Ovary (tissue), 3 donors: ENCODE results near the gene FAM187B.

Experiments used
- EP300 ChIP-seq: sonication (generic); formaldehyde crosslinking; IDR thresholded peaks from one replicate; pipeline ENCODE4 v1.6.1; 2017; ENCODE audit warnings: antibody characterized with exemption
- TF ChIP-seq, protein P1 (sequence below), 3 donors: fragments of 450-650 bp in 2 of 3; fragments of 200-600 bp in 1 of 3; IDR thresholded peaks; one replicate each; pipeline versions ENCODE4 v1.5.1 to v1.8.0; 2016 to 2022; ENCODE audit warnings: antibody characterized with exemption in 3 of 3, mild to moderate bottlenecking in 1 of 3
- donor health status: DM: no; HTN: no; CAD: no.

DNA sequence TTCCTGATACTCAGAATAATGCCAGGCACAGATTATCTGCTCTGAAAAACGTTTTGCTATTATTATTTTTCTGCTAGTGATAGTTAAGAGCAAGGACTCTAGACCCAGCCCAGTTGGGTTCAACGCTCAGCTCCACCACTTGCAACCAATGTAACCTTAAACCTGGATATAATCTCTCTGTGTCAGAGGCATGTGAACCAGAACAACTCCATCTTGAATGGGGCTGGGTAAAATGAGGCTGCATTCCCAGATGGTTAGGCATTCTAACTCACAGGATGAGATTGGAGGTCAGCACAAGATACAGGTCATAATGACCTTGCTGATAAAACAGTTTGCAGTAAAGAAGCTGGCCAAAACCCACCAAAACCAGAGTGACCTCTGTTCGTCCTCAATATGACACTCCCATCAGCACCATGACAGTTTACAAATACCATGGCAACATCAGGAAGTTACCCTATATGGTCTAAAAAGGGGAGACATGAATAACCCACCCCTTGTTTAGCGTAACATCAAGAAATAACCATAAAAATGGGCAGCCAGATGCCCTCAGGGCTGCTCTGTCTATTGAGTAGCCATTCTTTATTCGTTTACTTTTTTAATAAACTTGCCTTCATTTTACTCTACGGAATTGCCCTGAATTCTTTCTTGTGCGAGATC is 13.6 kb downstream of the FAM187B start:
- no peak for TF ChIP-seq EP300
- TF ChIP-seq, protein P1, sequence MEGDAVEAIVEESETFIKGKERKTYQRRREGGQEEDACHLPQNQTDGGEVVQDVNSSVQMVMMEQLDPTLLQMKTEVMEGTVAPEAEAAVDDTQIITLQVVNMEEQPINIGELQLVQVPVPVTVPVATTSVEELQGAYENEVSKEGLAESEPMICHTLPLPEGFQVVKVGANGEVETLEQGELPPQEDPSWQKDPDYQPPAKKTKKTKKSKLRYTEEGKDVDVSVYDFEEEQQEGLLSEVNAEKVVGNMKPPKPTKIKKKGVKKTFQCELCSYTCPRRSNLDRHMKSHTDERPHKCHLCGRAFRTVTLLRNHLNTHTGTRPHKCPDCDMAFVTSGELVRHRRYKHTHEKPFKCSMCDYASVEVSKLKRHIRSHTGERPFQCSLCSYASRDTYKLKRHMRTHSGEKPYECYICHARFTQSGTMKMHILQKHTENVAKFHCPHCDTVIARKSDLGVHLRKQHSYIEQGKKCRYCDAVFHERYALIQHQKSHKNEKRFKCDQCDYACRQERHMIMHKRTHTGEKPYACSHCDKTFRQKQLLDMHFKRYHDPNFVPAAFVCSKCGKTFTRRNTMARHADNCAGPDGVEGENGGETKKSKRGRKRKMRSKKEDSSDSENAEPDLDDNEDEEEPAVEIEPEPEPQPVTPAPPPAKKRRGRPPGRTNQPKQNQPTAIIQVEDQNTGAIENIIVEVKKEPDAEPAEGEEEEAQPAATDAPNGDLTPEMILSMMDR (IDR thresholded peaks at IDR 0.05): no peak
